NCI-H446 treated with DMSO at 0.1 percent for 48 hours (cell line): Measurements from ENCODE around the gene WDR13.
"Not testable (repeated sequence)": the region's sequence is repeated elsewhere in the genome, so short reads cannot be mapped to it uniquely, and the experiment has no call there.

Experiments
- DNase-seq: peaks from one replicate; lab custom pipeline; 2025; lab: John Stamatoyannopoulos, UW

The WDR13 gene

DNA sequence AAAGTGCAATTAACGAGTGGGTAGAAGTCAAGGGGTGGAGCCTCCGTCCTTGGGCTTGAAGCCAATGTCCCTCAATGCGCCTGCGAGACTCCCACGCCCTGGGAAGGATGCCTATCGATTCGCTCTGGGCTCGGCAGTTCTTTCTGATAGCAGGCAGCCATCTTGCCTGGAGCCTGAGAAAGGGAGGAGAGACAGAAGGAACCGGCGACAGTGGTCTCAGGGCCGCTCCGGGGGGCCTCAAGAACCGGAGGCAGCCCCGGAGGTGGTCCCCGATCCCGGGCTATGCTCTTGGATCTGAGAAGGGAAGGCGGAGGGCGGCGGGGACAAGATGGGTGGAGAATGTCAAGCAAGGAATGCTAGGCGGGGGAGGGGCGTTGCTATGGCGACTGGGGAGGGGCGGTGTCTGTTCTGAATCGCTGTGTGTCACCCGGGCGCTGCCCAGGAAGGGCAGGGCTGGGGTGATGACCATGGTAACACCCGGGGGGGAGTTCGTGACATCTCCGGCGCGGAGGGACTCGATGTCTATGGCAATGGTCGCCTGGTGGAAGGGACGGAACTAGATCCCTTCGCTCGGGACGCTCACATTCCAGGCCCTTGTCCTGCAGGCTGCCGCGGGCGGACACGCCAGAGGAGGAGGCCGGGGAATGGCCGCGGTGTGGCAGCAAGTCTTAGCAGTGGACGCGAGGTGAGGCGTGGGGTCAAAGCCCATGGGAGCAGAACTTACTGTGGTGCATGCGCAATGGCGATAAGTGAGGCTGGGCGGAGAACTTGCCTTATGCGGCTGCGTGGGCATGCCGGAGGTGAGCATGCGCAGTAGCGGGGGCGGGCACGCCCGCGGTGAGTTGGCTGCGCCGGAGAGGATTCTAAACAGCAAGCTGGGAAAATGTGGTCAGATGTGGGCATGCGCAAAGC is at the start of gene WDR13:
WDR13 (plus strand) TSS at position 140 of the 912 bp plus-strand sequence; CDS start at position 645, 505 bp downstream.
- peak; percentile 80 for DNase-seq

- no peak for DNase-seq
These were observed 48.4 kb upstream of the WDR13 start for GRCh38 chrX:48548871-48549270.

- DNase-seq: not testable (repeated sequence)
These were observed 41.5 kb upstream of the WDR13 start for GRCh38 chrX:48555731-48556325.

DNA sequence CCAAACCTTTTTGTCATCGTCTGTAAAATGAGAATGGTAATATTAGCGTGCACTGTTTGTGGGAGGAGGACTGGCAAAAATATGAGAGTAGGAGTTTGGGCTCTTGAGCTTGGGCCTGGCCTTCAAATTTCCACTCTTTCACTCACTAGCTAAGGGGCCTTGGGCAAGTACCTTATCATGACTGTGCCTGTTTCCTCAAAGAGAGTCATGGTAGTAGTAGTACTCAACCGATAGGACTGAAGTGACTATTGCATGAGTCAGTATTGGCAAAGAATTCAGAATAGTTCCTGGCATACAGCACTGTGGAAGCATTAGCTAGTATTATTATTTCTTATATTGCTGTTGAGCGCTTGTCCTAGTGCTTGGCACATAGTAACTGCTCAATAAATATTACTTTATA is 39.0 kb upstream of the WDR13 start:
- no peak for DNase-seq

- no peak for DNase-seq
These were observed 37.7 kb upstream of the WDR13 start for GRCh38 chrX:48559636-48560035.

- DNase-seq: no peak
These were observed 37.2 kb upstream of the WDR13 start for GRCh38 chrX:48560056-48560455.

DNA sequence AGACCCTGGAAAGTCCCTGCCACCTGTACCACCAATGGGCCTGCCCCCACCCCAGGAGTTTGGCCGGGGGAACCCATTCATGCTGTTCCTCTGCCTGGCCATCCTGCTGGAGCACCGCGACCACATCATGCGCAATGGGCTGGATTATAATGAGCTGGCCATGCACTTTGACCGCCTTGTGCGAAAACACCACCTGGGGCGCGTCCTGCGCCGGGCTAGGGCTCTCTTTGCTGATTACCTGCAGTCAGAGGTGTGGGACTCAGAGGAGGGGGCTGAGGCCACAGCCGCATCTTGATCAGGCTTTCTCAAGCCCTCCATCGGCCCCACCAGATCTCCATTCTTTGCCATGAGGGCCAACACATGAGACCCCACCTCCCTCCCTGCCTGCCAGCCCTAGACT is 36.6 kb upstream of the WDR13 start:
- no peak for DNase-seq

DNA sequence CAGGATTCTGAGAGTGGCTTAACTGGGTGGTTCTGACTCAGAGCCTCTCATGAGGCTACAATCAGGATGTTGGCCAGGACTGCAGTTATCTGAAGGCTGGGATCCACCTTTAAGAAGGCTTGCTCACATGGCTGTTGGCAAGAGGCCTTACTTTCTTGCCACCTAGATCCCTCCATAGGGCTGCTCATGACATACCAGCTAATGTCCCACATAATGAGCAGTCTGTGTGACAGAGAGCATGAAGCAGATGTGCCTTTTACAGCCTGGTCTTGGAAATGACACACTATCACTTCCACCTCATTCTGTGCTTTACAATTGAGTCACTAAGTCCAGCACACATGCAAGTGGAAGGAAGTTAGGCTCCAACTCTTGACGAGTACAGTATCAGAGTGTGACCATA is 27.3 kb upstream of the WDR13 start:
- no peak for DNase-seq

DNA sequence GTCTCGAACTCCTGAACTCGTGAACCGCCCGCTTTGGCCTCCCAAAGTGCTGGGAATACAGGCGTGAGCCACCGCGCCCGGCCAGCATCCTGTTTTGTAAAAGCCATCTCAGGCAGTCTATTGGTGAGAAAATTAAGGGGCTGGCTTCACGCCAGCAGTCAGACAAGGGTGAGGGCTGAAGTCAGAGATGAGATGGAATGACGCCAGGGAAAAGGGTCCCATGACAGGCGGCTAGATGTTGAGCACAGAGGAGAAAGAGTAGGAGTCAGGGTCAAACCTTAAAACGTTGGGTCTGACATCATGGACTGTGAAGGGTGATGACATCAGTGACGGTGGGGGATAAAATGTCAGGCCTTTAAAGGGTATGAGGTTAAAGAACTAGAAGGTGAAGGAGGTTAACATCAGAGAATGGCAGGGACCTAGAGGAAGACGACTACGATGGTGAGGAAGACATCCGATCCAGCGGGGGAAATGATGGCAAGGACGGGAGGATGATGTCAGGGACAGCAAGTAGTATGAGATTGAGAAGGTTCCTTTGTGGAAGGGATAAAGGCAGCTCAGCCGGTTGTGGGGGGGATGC is 23.5 kb upstream of the WDR13 start:
- peak; percentile 39 for DNase-seq

GRCh38 chrX:48574270-48575266 is 22.7 kb upstream of the WDR13 start, which contains the start of gene RBM3:
TSS of gene RBM3 (plus strand) at chrX:48574484. CDS start at chrX:48575181, 697 bp downstream.
- peak; percentile 79 for DNase-seq

- no peak for DNase-seq
These were observed 21.6 kb upstream of the WDR13 start for GRCh38 chrX:48575642-48576041.

DNA sequence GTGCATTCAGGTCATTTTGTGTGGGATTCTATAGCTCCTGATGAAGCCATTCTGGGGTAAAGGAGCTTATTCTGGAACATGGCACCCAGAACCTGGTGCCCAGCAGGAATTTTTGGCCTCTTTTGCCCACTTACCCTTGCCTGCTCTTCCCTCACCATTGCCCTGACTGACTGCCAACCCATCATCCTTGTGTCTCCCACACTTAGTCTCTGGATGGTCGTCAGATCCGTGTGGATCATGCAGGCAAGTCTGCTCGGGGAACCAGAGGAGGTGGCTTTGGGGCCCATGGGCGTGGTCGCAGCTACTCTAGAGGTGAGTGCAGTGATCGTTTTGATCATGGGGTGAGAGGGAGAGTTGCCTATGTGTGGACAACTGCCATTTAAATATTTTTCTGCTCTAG is 21.2 kb upstream of the WDR13 start:
- no peak for DNase-seq

GRCh38 chrX:48578661-48579128 is 18.6 kb upstream of the WDR13 start:
- no peak for DNase-seq

GRCh38 chrX:48579259-48579658 is 18.0 kb upstream of the WDR13 start:
- no peak for DNase-seq

GRCh38 chrX:48580662-48581061 is 16.6 kb upstream of the WDR13 start:
- DNase-seq: no peak

DNA sequence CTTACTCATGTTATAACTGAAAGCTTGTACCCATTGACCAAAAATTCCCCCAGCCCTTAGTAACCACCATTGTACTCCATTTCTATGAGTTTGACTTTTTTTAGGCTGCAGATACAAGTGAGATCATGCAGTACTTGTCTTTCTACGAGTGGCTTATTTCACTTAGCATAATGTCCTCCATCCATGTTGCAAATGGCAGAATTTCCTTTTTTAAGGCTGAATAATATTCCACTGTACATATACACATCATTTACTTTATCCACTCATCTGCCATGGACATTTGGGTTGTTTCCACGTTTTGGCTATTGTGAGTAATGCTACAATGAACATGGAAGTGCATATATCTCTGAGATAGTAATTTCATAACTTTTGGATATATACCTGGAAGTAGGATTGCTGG is 12.6 kb upstream of the WDR13 start:
- DNase-seq: no peak

DNA sequence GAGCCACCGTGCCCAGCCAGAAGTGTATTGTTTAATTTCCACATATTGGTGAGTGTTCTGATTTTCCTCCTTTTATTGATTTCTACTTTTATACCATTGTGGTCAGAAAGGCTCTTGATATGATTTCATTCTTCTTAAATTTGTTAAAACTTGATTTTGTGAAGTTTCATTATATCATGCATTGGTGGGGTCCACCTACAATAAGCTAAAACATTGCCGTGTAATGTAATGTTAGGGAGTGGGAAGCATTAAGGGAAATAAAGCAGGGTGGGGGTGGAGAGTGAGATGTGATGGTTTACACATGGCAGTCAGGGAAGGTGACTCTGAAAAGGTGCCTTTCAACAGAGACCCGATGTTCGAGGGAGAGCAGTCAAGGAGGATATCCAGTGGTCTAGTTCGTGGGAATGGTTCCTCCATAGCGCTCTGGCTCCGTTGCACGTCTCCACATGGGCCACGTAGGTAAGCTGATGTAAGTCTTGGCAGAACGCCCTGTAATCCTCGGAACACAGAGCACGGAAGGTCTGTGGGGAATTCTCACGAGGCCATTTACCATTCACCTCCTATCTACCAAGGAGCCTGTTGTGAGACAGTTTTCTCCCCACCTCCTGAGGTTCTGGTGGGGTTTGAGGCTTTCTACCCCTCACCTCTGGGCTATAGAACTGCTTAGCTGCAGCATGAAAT is 7.7 kb upstream of the WDR13 start:
- no peak for DNase-seq

- DNase-seq: no peak
These were observed 6.8 kb upstream of the WDR13 start for GRCh38 chrX:48590203-48591103.

GRCh38 chrX:48591255-48591791 is 6.0 kb upstream of the WDR13 start:
- DNase-seq: no peak

GRCh38 chrX:48592971-48593370 is 4.3 kb upstream of the WDR13 start:
- no peak for DNase-seq
